A549 (cell line): ENCODE measurements around the gene TNFAIP8. TPM values are rescaled to one million over a fixed set of nuclear protein-coding genes. Genes with fewer than 3 reads are reported as not detected.

Source experiments
- ATAC-seq, 2 experiments: fragments of 200-7000 bp in 1 of 2; fragments of >200 bp in 1 of 2; cut with Nextera tagmentation in 1 of 2; cut with Tn5 transposase in 1 of 2; 3 replicates each; pipeline versions ENCODE4 v1.8.0 to v1.9.1; 2018 to 2020; ENCODE audit warnings: mild to moderate bottlenecking in 1 of 2, moderate library complexity in 1 of 2
- CTCF ChIA-PET: fragments of 300-600 bp; sonication (Branson Sonifier 250); formaldehyde crosslinking; extraction: SDS; loops from one replicate; lab custom pipeline; 2021; ENCODE audit warnings: antibody characterized with exemption, inconsistent platforms; lab: Yijun Ruan, JAX
- POLR2A ChIA-PET: fragments of 350-600 bp; formaldehyde crosslinking; extraction: SDS; loops from one replicate; lab custom pipeline; 2021; ENCODE audit warnings: antibody characterized with exemption, inconsistent platforms; lab: Yijun Ruan, JAX
- DNase-seq, 2 experiments: peaks; one replicate each; pipeline versions ENCODE4 v3.0.0 to v3.0.0-alpha.2; 2011 to 2016; ENCODE audit warnings: low read depth in 1 of 2, low spot score in 1 of 2
- FAIRE-seq: peaks from 2 replicates; lab custom pipeline; 2011; peaks lifted over from hg19 to GRCh38; lab: Jason Lieb, UNC
- H3K27ac ChIP-seq, 2 experiments: fragments of >200 bp; sonication (Bioruptor Twin); formaldehyde crosslinking; 3 replicates each; pipeline ENCODE4 v1.5.1; 2016 to 2017
- H3K4me1 ChIP-seq: fragments of >200 bp; sonication (Bioruptor Twin); formaldehyde crosslinking; 3 replicates; pipeline ENCODE4 v1.6.1; 2016
- H3K4me2 ChIP-seq: fragments of >200 bp; sonication (Bioruptor Twin); formaldehyde crosslinking; 3 replicates; pipeline ENCODE4 v1.6.1; 2016
- H3K4me3 ChIP-seq: fragments of >200 bp; sonication (Bioruptor Twin); formaldehyde crosslinking; 3 replicates; pipeline ENCODE4 v1.5.1; 2016
- H3K9me3 ChIP-seq: fragments of >200 bp; sonication (Bioruptor Twin); formaldehyde crosslinking; 3 replicates; pipeline ENCODE4 v1.6.1; 2016
- BHLHE40 ChIP-seq: IDR thresholded peaks from 2 replicates; pipeline ENCODE4 v1.6.1; 2012; ENCODE audit warnings: low read depth, low read length, inconsistent platforms
- CHD4 ChIP-seq: fragments of 200-600 bp; sonication (generic); IDR thresholded peaks from 2 replicates; pipeline ENCODE4 v1.6.1; 2016; ENCODE audit warnings: antibody characterized with exemption, mild to moderate bottlenecking, borderline replicate concordance
- EHF ChIP-seq: fragments of 250-450 bp; sonication (Bioruptor Pico); IDR thresholded peaks from 2 replicates; pipeline ENCODE4 v1.5.0; 2020; ENCODE audit warnings: mild to moderate bottlenecking
- ESRRA ChIP-seq: fragments of 150-350 bp; IDR thresholded peaks from 2 replicates; pipeline ENCODE4 v1.6.1; 2014; ENCODE audit warnings: mild to moderate bottlenecking, low read length, borderline replicate concordance
- FOSB ChIP-seq: fragments of 250-450 bp; sonication (Bioruptor Pico); IDR thresholded peaks from 2 replicates; pipeline ENCODE4 v1.5.0; 2020; ENCODE audit warnings: mild to moderate bottlenecking, moderate library complexity
- FOSL2 ChIP-seq, 2 experiments: fragments of 450-650 bp in 1 of 2; fragments of >200 bp in 1 of 2; sonication (Bioruptor Twin) in 1 of 2; formaldehyde crosslinking; IDR thresholded peaks; 2 replicates each; pipeline versions ENCODE4 v1.5.0 to v1.6.1; 2016 to 2020; ENCODE audit warnings: mild to moderate bottlenecking in 1 of 2, moderate library complexity in 1 of 2
- HDAC2 ChIP-seq: fragments of 200-600 bp; sonication (generic); IDR thresholded peaks from 2 replicates; pipeline ENCODE4 v1.6.1; 2016
- HOXB5 ChIP-seq: fragments of 250-450 bp; sonication (Bioruptor Pico); IDR thresholded peaks from 2 replicates; pipeline ENCODE4 v1.5.0; 2020; ENCODE audit warnings: mild to moderate bottlenecking, moderate library complexity
- JUN ChIP-seq, 2 experiments: fragments of >200 bp; sonication (Bioruptor Twin); formaldehyde crosslinking; IDR thresholded peaks; 2 replicates in 1 of 2; 3 replicates in 1 of 2; pipeline ENCODE4 v1.6.1; 2016 to 2017
- KDM1A ChIP-seq: fragments of 200-600 bp; sonication (generic); IDR thresholded peaks from 2 replicates; pipeline ENCODE4 v1.6.1; 2016; ENCODE audit warnings: low read depth, mild to moderate bottlenecking
- KDM5A ChIP-seq: fragments of 200-600 bp; sonication (generic); IDR thresholded peaks from 2 replicates; pipeline ENCODE4 v1.6.1; 2016; ENCODE audit warnings: antibody characterized with exemption, mild to moderate bottlenecking
- MAFK ChIP-seq: fragments of 450-650 bp; IDR thresholded peaks from 2 replicates; pipeline ENCODE4 v1.6.1; 2014; ENCODE audit not compliant: partially characterized antibody
- MAZ ChIP-seq: fragments of 150-350 bp; IDR thresholded peaks from 2 replicates; pipeline ENCODE4 v1.6.1; 2014; ENCODE audit warnings: antibody characterized with exemption, low read depth, low read length, borderline replicate concordance
- NPAS2 ChIP-seq: fragments of 250-450 bp; sonication (Bioruptor Pico); IDR thresholded peaks from 2 replicates; pipeline ENCODE4 v1.8.0; 2022; ENCODE audit warnings: mild to moderate bottlenecking, moderate library complexity, borderline replicate concordance
- PBX3 ChIP-seq: IDR thresholded peaks from 2 replicates; pipeline ENCODE4 v1.6.1; 2012
- POLR2A ChIP-seq: IDR thresholded peaks from 2 replicates; pipeline ENCODE4 v1.6.1; 2012; ENCODE audit warnings: mild to moderate bottlenecking, low read length
- RAD21 ChIP-seq, 2 experiments: fragments of >200 bp in 1 of 2; sonication (Bioruptor Twin) in 1 of 2; formaldehyde crosslinking in 1 of 2; IDR thresholded peaks in 1 of 2; conservative IDR thresholded peaks in 1 of 2; 2 replicates in 1 of 2; 3 replicates in 1 of 2; pipeline ENCODE4 v1.6.1; 2012 to 2018; ENCODE audit warnings: inconsistent platforms in 1 of 2
- RCOR1 ChIP-seq: fragments of 150-350 bp; IDR thresholded peaks from 2 replicates; pipeline ENCODE4 v1.6.1; 2014; ENCODE audit warnings: antibody characterized with exemption, low read length, low read depth
- RFX5 ChIP-seq: fragments of 450-650 bp; IDR thresholded peaks from 2 replicates; pipeline ENCODE4 v1.7.1; 2014; ENCODE audit warnings: antibody characterized with exemption, mild to moderate bottlenecking, moderate library complexity
- RNF2 ChIP-seq: fragments of 200-600 bp; sonication (generic); IDR thresholded peaks from 2 replicates; pipeline ENCODE4 v1.6.1; 2016; ENCODE audit warnings: low read depth, mild to moderate bottlenecking, antibody characterized with exemption, moderate library complexity, borderline replicate concordance
- TFCP2L1 ChIP-seq: fragments of 250-450 bp; sonication (Bioruptor Pico); IDR thresholded peaks from 2 replicates; pipeline ENCODE4 v1.5.0; 2021; ENCODE audit warnings: mild to moderate bottlenecking
- ZFP36 ChIP-seq: fragments of 450-650 bp; IDR thresholded peaks from 2 replicates; pipeline ENCODE4 v1.6.1; 2014; ENCODE audit warnings: borderline replicate concordance; ENCODE audit not compliant: partially characterized antibody
- WGBS: methylation state at CpG from one replicate; pipeline ENCODE4 v1.1.6; 2017; ENCODE audit errors: missing lambda C conversion rate; 5-methylcytosine and 5-hydroxymethylcytosine counted together
- polyA plus RNA-seq, 4 experiments: library from polyadenylated mRNA; depleted of rRNA in 3 of 4; stranded (reverse); fragments of >200 nt; fragmentation: RNase III in 1 of 4; extraction: RNeasy Plus Mini Kit Qiagen cat#74134 plus additional on column Dnase treatment in 1 of 4; gene quantifications; 2 replicates in 3 of 4; 3 replicates in 1 of 4; pipeline ENCODE4 v1.2.3, GENCODE V29; 2011 to 2017
- TF ChIP-seq, protein P1 (sequence below): fragments of 200-600 bp; sonication (generic); IDR thresholded peaks from 2 replicates; pipeline ENCODE4 v1.6.1; 2016; ENCODE audit warnings: antibody characterized with exemption, mild to moderate bottlenecking, moderate library complexity
- TF ChIP-seq, protein P2 (sequence below): IDR thresholded peaks from 2 replicates; pipeline ENCODE4 v1.6.1; 2012; ENCODE audit warnings: low read depth, borderline replicate concordance
- TF ChIP-seq, protein P3 (sequence below): fragments of >200 bp; sonication (Bioruptor Twin); formaldehyde crosslinking; IDR thresholded peaks from 3 replicates; pipeline ENCODE4 v1.6.1; 2016
- TF ChIP-seq, protein P4 (sequence below): fragments of >200 bp; sonication (Bioruptor Twin); formaldehyde crosslinking; IDR thresholded peaks from 2 replicates; pipeline ENCODE4 v1.6.1; 2016
- TF ChIP-seq, protein P5 (sequence below): fragments of 150-350 bp; IDR thresholded peaks from 2 replicates; pipeline ENCODE4 v1.6.1; 2014; ENCODE audit warnings: low read depth, mild to moderate bottlenecking, low read length

The TNFAIP8 gene
- polyA plus RNA-seq, 2 of the 4 experiments (the other 2 are of a cell fraction), result 34.9 to 35.7 TPM

GRCh38 chr5:119355244-119355638 is 578 bp upstream of the TNFAIP8 start:
- CTCF ChIA-PET, result interaction anchor here (0.9 to 2.8 kb wide), 3 partner anchors 9 to 56 kb away, joined by 3 to 11 read pairs (median 4); no protein-coding TSS in a partner anchor
- TF ChIP-seq ZFP36 (no peak), KDM1A (no peak), RNF2 (no peak), RAD21 (conservative IDR thresholded peaks at IDR 0.05 in 1 of 2, IDR thresholded peaks at IDR 0.05 in 1 of 2) (no peak), RCOR1 (no peak), PBX3 (no peak), ESRRA (no peak), RFX5 (no peak), HOXB5 (CRISPR knock-in tag) (no peak), HDAC2 (no peak), POLR2A (no peak), FOSL2 (IDR thresholded peaks at IDR 0.05) (no peak), FOSL2 (CRISPR knock-in tag; IDR thresholded peaks at IDR 0.05) (no peak)
- TF ChIP-seq, protein P1, sequence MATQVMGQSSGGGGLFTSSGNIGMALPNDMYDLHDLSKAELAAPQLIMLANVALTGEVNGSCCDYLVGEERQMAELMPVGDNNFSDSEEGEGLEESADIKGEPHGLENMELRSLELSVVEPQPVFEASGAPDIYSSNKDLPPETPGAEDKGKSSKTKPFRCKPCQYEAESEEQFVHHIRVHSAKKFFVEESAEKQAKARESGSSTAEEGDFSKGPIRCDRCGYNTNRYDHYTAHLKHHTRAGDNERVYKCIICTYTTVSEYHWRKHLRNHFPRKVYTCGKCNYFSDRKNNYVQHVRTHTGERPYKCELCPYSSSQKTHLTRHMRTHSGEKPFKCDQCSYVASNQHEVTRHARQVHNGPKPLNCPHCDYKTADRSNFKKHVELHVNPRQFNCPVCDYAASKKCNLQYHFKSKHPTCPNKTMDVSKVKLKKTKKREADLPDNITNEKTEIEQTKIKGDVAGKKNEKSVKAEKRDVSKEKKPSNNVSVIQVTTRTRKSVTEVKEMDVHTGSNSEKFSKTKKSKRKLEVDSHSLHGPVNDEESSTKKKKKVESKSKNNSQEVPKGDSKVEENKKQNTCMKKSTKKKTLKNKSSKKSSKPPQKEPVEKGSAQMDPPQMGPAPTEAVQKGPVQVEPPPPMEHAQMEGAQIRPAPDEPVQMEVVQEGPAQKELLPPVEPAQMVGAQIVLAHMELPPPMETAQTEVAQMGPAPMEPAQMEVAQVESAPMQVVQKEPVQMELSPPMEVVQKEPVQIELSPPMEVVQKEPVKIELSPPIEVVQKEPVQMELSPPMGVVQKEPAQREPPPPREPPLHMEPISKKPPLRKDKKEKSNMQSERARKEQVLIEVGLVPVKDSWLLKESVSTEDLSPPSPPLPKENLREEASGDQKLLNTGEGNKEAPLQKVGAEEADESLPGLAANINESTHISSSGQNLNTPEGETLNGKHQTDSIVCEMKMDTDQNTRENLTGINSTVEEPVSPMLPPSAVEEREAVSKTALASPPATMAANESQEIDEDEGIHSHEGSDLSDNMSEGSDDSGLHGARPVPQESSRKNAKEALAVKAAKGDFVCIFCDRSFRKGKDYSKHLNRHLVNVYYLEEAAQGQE, result no peak
- TF ChIP-seq, protein P2, sequence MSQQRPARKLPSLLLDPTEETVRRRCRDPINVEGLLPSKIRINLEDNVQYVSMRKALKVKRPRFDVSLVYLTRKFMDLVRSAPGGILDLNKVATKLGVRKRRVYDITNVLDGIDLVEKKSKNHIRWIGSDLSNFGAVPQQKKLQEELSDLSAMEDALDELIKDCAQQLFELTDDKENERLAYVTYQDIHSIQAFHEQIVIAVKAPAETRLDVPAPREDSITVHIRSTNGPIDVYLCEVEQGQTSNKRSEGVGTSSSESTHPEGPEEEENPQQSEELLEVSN, result no peak
- TF ChIP-seq, protein P3, sequence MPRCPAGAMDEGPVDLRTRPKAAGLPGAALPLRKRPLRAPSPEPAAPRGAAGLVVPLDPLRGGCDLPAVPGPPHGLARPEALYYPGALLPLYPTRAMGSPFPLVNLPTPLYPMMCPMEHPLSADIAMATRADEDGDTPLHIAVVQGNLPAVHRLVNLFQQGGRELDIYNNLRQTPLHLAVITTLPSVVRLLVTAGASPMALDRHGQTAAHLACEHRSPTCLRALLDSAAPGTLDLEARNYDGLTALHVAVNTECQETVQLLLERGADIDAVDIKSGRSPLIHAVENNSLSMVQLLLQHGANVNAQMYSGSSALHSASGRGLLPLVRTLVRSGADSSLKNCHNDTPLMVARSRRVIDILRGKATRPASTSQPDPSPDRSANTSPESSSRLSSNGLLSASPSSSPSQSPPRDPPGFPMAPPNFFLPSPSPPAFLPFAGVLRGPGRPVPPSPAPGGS, result no peak
- TF ChIP-seq, protein P4, sequence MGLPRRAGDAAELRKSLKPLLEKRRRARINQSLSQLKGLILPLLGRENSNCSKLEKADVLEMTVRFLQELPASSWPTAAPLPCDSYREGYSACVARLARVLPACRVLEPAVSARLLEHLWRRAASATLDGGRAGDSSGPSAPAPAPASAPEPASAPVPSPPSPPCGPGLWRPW, result no peak
- TF ChIP-seq, all 56 proteins: peak for 0
- 92% methylated on average over 11 of the region's 12 CpGs for WGBS
- Histone ChIP-seq H3K4me2 (no peak overlapping the region), H3K4me1 (peaks cover 6% of the 10 kb centered on the region; the same call in 1 of the 3 replicates), H3K4me3 (no peak overlapping the region), H3K27ac (no peak overlapping the region), H3K9me3 (no peaks in the 10 kb centered on the region)
- no peak for ATAC-seq
- no peak for FAIRE-seq
- DNase-seq, result no peak
- POLR2A ChIA-PET, result interaction anchor here (0.6 kb wide), 1 partner anchor 87 kb away, joined by 3 read pairs; no protein-coding TSS in a partner anchor

GRCh38 chr5:119356612-119357188 is 881 bp downstream of the TNFAIP8 start:
- Histone ChIP-seq H3K9me3 (no peaks in the 10 kb centered on the region), H3K4me2 (no peak overlapping the region), H3K27ac (no peak overlapping the region), H3K4me1 (peaks cover 17% of the 10 kb centered on the region), H3K4me3 (no peak overlapping the region)
- 88% methylated on average over 4 of the region's 4 CpGs for WGBS
- TF ChIP-seq, protein P5, sequence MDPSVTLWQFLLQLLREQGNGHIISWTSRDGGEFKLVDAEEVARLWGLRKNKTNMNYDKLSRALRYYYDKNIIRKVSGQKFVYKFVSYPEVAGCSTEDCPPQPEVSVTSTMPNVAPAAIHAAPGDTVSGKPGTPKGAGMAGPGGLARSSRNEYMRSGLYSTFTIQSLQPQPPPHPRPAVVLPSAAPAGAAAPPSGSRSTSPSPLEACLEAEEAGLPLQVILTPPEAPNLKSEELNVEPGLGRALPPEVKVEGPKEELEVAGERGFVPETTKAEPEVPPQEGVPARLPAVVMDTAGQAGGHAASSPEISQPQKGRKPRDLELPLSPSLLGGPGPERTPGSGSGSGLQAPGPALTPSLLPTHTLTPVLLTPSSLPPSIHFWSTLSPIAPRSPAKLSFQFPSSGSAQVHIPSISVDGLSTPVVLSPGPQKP, result no peak
- TF ChIP-seq KDM5A, result no peak
- TF ChIP-seq EHF (CRISPR knock-in tag), result no peak
- no peak for TF ChIP-seq FOSL2 (IDR thresholded peaks at IDR 0.05)
- TF ChIP-seq FOSL2 (CRISPR knock-in tag; IDR thresholded peaks at IDR 0.05), result no peak
- TF ChIP-seq CHD4, result no peak
- no peak for TF ChIP-seq PBX3
- no peak for TF ChIP-seq KDM1A
- no peak for TF ChIP-seq FOSB (CRISPR knock-in tag)
- no peak for TF ChIP-seq MAFK
- no peak for TF ChIP-seq RFX5
- TF ChIP-seq BHLHE40, result no peak
- TF ChIP-seq NPAS2 (CRISPR knock-in tag), result no peak
- TF ChIP-seq JUN (IDR thresholded peaks at IDR 0.05), result no peak
- no peak for TF ChIP-seq MAZ
- no peak for TF ChIP-seq ZFP36
- no peak for TF ChIP-seq TFCP2L1 (CRISPR knock-in tag)
- ChIA-PET POLR2A (no interaction called here), CTCF (interaction anchor here (0.6 to 2.8 kb wide), 6 partner anchors 8 to 368 kb away, joined by 3 to 11 read pairs (median 5); partner anchors contain the start of gene DTWD2)
- ATAC-seq, result no peak
- DNase-seq, result no peak
- FAIRE-seq, result no peak
